ENCODE measurements around the gene TMEM63A. TPM values are rescaled to one million over a fixed set of nuclear protein-coding genes. Genes with fewer than 3 reads are reported as not detected.
A peak's percentile ranks its signal among the peaks of the same experiment; 100 is the strongest.

Gene TMEM63A
- polyA plus RNA-seq, 3 donors: 3.0 to 48.0 (median 5.8) TPM

DNA sequence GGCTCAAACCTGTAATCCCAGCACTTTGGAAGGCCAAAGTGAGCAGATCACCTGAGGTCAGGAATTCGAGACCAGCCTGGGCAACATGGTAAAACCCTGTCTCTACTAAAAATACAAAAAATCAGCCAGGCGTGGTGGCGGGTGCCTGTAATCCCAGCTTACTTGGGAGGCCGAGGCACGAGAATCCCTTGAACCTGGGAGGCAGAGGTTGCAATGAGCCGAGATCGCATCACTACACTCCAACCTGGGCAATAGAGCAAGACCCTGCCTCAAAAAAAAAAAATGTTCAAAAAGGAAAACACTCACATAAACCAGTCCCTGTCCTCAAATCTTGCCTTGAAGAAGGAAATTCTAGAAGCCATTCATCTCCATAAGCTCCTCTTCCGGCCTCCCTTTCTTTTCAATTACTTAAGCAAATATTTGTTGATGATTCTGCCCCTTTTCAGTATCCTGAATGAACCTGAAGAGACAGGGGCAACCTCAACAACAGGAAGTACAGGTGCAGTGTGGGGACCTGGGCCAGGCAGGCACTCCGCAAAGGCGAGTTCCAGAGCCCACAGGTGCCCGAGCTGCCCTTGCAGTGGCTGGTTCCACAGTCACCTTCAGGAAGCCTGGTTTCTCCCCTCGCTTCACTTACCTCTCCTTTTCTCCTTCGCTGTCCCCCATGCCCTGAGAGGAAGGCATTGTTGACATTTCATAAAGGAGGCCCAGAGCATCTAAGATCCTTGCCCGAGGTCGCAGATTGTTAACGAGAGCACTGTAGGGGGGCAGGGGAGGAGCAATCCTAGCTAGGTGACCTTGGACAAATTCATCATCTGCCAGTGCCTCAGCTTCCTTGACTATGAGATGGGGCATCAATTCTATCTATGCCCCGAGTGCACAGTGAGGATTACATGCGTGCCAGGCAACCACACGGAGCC lies 15.7 kb upstream of the TMEM63A start:
- peaks cover 0 to 4% (median 3%) of the 10 kb centered on the region in 3 donors for H3K27me3 Mint-ChIP-seq (ENCODE audit: low read depth in 3 of 3)
- H3K4me2 ChIP-seq (replicated peaks; ENCODE audit: extremely low read depth, low read length, poor library complexity, severe bottlenecking): no peak overlapping the region
- H3K27me3 ChIP-seq (ENCODE audit: control insufficient read depth in 2 of 2, insufficient read depth in 2 of 2, low read length in 2 of 2): no peaks in the 10 kb centered on the region
- H3K4me1 Mint-ChIP-seq: peaks cover 7% of the 10 kb centered on the region
- H3K27ac ChIP-seq (ENCODE audit: low read depth in 1 of 2, low read length in 2 of 2): no peak overlapping the region
- peak overlapping the region in 1 of 7 donors; percentile 34 for H3K27ac Mint-ChIP-seq
- no peaks in the 10 kb centered on the region for H3K9me3 Mint-ChIP-seq
- DNase-seq: no peak
- H2AFZ ChIP-seq (ENCODE audit: insufficient read depth, low read depth, low read length, poor library complexity, severe bottlenecking): no peak overlapping the region
- no peaks in the 10 kb centered on the region for H3K79me2 ChIP-seq (ENCODE audit: insufficient read depth, low read length)
- no peaks in the 10 kb centered on the region for H3K9me3 ChIP-seq (replicated peaks in 1 of 2; ENCODE audit: control insufficient read depth in 1 of 2, insufficient read depth in 1 of 2, low read length in 2 of 2)
- TF ChIP-seq, protein P1, sequence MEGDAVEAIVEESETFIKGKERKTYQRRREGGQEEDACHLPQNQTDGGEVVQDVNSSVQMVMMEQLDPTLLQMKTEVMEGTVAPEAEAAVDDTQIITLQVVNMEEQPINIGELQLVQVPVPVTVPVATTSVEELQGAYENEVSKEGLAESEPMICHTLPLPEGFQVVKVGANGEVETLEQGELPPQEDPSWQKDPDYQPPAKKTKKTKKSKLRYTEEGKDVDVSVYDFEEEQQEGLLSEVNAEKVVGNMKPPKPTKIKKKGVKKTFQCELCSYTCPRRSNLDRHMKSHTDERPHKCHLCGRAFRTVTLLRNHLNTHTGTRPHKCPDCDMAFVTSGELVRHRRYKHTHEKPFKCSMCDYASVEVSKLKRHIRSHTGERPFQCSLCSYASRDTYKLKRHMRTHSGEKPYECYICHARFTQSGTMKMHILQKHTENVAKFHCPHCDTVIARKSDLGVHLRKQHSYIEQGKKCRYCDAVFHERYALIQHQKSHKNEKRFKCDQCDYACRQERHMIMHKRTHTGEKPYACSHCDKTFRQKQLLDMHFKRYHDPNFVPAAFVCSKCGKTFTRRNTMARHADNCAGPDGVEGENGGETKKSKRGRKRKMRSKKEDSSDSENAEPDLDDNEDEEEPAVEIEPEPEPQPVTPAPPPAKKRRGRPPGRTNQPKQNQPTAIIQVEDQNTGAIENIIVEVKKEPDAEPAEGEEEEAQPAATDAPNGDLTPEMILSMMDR (IDR thresholded peaks at IDR 0.05): no peak
- H4K20me1 ChIP-seq (ENCODE audit: insufficient read depth, low read length): no peaks in the 10 kb centered on the region
- H3K9ac ChIP-seq (ENCODE audit: insufficient read depth, low read length, poor library complexity, severe bottlenecking): no peak overlapping the region
- intact Hi-C loops (cut with micrococcal nuclease): no loop called here
- H3K36me3 ChIP-seq (replicated peaks in 1 of 2; ENCODE audit: control insufficient read depth in 1 of 2, insufficient read depth in 2 of 2, low read length in 2 of 2): no peaks in the 10 kb centered on the region
- H3K4me3 ChIP-seq (replicated peaks in 1 of 3; ENCODE audit: low read depth in 2 of 3, low read length in 3 of 3): no peak overlapping the region
- H3K4me3 Mint-ChIP-seq: no peak overlapping the region
- no peaks in the 10 kb centered on the region for H3K36me3 Mint-ChIP-seq
- 97% methylated on average over 15 of the region's 19 CpGs for WGBS (ENCODE audit: insufficient coverage)
- H3K4me1 ChIP-seq (ENCODE audit: control insufficient read depth in 1 of 2, insufficient read depth in 2 of 2, low read length in 2 of 2): no peaks in the 10 kb centered on the region

DNA sequence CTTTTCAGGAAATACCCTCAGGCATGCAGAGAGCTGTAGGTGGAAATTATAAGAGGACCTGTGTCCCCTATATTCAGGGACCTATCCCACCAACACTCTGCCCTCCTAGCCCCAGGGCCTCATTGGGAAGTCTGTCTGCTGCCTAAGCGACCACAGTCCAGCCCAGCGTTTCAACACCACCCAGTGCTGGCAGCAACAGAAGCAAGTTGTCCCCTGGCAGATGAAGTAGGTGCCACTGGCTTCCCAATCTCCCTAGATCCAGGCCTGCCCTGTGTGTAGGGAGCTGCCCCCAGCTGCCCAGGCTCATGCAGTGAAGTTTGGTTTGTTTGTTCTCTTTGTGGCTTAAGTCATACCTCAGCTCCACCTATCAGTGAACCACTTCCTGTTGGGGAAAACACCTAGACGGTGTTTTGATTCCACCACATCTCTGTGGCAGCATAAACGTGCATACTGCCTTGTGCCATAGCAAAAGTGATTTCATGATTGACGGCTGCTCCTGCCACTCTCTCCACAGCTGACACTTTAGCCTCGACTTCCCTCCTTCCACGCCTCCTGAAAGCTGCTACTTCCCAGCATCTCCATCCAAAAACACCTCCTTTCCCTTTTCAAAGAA lies 14.9 kb upstream of the TMEM63A start:
- WGBS (ENCODE audit: insufficient coverage): 20% methylated on average over 5 of the region's 7 CpGs
- H3K36me3 ChIP-seq (replicated peaks in 1 of 2; ENCODE audit: control insufficient read depth in 1 of 2, insufficient read depth in 2 of 2, low read length in 2 of 2): no peaks in the 10 kb centered on the region
- H3K4me1 ChIP-seq (ENCODE audit: control insufficient read depth in 1 of 2, insufficient read depth in 2 of 2, low read length in 2 of 2): no peaks in the 10 kb centered on the region
- H3K9me3 ChIP-seq (replicated peaks in 1 of 2; ENCODE audit: control insufficient read depth in 1 of 2, insufficient read depth in 1 of 2, low read length in 2 of 2): no peaks in the 10 kb centered on the region
- Mint-ChIP-seq H3K27ac (peak overlapping the region in 1 of 7 donors; percentile 34), H3K4me3 (no peak overlapping the region), H3K9me3 (no peaks in the 10 kb centered on the region), H3K27me3 (ENCODE audit: low read depth in 3 of 3) (peaks cover 0 to 4% (median 3%) of the 10 kb centered on the region in 3 donors), H3K4me1 (peaks cover 7% of the 10 kb centered on the region), H3K36me3 (no peaks in the 10 kb centered on the region)
- no peaks in the 10 kb centered on the region for H3K79me2 ChIP-seq (ENCODE audit: insufficient read depth, low read length)
- peak overlapping the region; percentile 16 for H2AFZ ChIP-seq (ENCODE audit: insufficient read depth, low read depth, low read length, poor library complexity, severe bottlenecking)
- no peak overlapping the region for H3K4me3 ChIP-seq (replicated peaks in 1 of 3; ENCODE audit: low read depth in 2 of 3, low read length in 3 of 3)
- no peak for DNase-seq
- intact Hi-C loops (cut with micrococcal nuclease): no loop called here
- no peak overlapping the region for H3K9ac ChIP-seq (ENCODE audit: insufficient read depth, low read length, poor library complexity, severe bottlenecking)
- no peak overlapping the region for H3K27ac ChIP-seq (ENCODE audit: low read depth in 1 of 2, low read length in 2 of 2)
- no peaks in the 10 kb centered on the region for H4K20me1 ChIP-seq (ENCODE audit: insufficient read depth, low read length)
- H3K27me3 ChIP-seq (ENCODE audit: control insufficient read depth in 2 of 2, insufficient read depth in 2 of 2, low read length in 2 of 2): no peaks in the 10 kb centered on the region
- TF ChIP-seq, protein P1 (IDR thresholded peaks at IDR 0.05): no peak
- no peak overlapping the region for H3K4me2 ChIP-seq (replicated peaks; ENCODE audit: extremely low read depth, low read length, poor library complexity, severe bottlenecking)

Data from CD14-positive monocyte (primary cell).